HEK293 (cell line): ENCODE measurements around the gene TAL1.

Experiments used
- CTCF ChIA-PET: fragments of 350-600 bp; formaldehyde crosslinking; extraction: SDS; loops from one replicate; lab custom pipeline; 2021; ENCODE audit warnings: antibody characterized with exemption; lab: Yijun Ruan, JAX
- POLR2A ChIA-PET: fragments of 300-600 bp; formaldehyde crosslinking; extraction: SDS; loops from one replicate; lab custom pipeline; 2020; ENCODE audit warnings: antibody characterized with exemption, inconsistent platforms; lab: Yijun Ruan, JAX
- H3K27ac ChIP-seq: fragments of 200-500 bp; sonication (Bioruptor generic); 2 replicates; pipeline ENCODE4 v1.5.1; 2014; ENCODE audit warnings: low read depth, low read length, control low read depth, inconsistent platforms; ENCODE audit errors: extremely low read depth
- H3K36me3 ChIP-seq, 2 experiments: fragments of 200-500 bp in 1 of 2; sonication (Bioruptor generic) in 1 of 2; 1 replicate in 1 of 2; 2 replicates in 1 of 2; pipeline ENCODE4 v1.5.1; 2014 to 2017; ENCODE audit warnings: inconsistent platforms in 2 of 2, low read length in 2 of 2; ENCODE audit not compliant: control insufficient read depth in 2 of 2, insufficient read depth in 1 of 2
- H3K4me1 ChIP-seq: fragments of 200-500 bp; sonication (Bioruptor generic); 2 replicates; pipeline ENCODE4 v1.5.1; 2014; ENCODE audit warnings: mild to moderate bottlenecking, low read length, inconsistent platforms; ENCODE audit not compliant: control insufficient read depth, insufficient read depth
- H3K4me3 ChIP-seq: 2 replicates; pipeline ENCODE4 v1.5.1; 2011; ENCODE audit warnings: low read depth, mild to moderate bottlenecking, control low read depth, low read length, moderate library complexity
- H3K9me3 ChIP-seq: fragments of 200-500 bp; sonication (Bioruptor generic); 2 replicates; pipeline ENCODE4 v1.5.1; 2014; ENCODE audit warnings: low read depth, low read length, inconsistent platforms; ENCODE audit not compliant: control insufficient read depth, insufficient read depth
- GLI2 ChIP-seq: fragments of 450-650 bp; formaldehyde crosslinking; IDR thresholded peaks from 2 replicates; pipeline ENCODE4; 2017; ENCODE audit warnings: missing biosample characterization, missing genetic modification characterization, low read depth, borderline replicate concordance
- GLIS2 ChIP-seq: fragments of 450-650 bp; formaldehyde crosslinking; IDR thresholded peaks from 2 replicates; pipeline ENCODE4 v1.5.1; 2016; ENCODE audit warnings: missing biosample characterization, missing genetic modification characterization
- KLF1 ChIP-seq: fragments of 450-650 bp; formaldehyde crosslinking; IDR thresholded peaks from 2 replicates; pipeline ENCODE4 v1.5.1; 2016; ENCODE audit warnings: missing biosample characterization, missing genetic modification characterization
- MEIS1 ChIP-seq: sonication (generic); formaldehyde crosslinking; IDR thresholded peaks from 2 replicates; pipeline ENCODE4 v1.8.1; 2022; ENCODE audit warnings: missing genetic modification reagents, mild to moderate bottlenecking, borderline replicate concordance
- SCRT1 ChIP-seq: fragments of 450-650 bp; formaldehyde crosslinking; IDR thresholded peaks from 2 replicates; pipeline ENCODE4 v1.5.1; 2016; ENCODE audit warnings: missing biosample characterization, missing genetic modification characterization, borderline replicate concordance
- SCRT2 ChIP-seq: fragments of 450-650 bp; formaldehyde crosslinking; IDR thresholded peaks from 2 replicates; pipeline ENCODE4 v1.5.1; 2016; ENCODE audit warnings: missing biosample characterization, missing genetic modification characterization
- SP7 ChIP-seq: fragments of 450-650 bp; formaldehyde crosslinking; IDR thresholded peaks from 2 replicates; pipeline ENCODE4 v1.5.1; 2016; ENCODE audit warnings: missing biosample characterization, missing genetic modification characterization
- ZFP37 ChIP-seq: fragments of 450-650 bp; formaldehyde crosslinking; IDR thresholded peaks from 2 replicates; pipeline ENCODE4 v1.5.1; 2016; ENCODE audit warnings: missing biosample characterization, missing genetic modification characterization
- ZNF169 ChIP-seq: fragments of 450-650 bp; formaldehyde crosslinking; IDR thresholded peaks from 2 replicates; pipeline ENCODE4 v1.5.1; 2016; ENCODE audit warnings: missing biosample characterization, missing genetic modification characterization
- ZNF174 ChIP-seq: fragments of 450-650 bp; formaldehyde crosslinking; IDR thresholded peaks from 2 replicates; pipeline ENCODE4 v1.5.0; 2017; ENCODE audit warnings: missing biosample characterization, mild to moderate bottlenecking, missing genetic modification characterization
- ZNF274 ChIP-seq, 2 experiments: fragments of 200-500 bp in 1 of 2; fragments of 450-650 bp in 1 of 2; sonication (Bioruptor generic) in 1 of 2; formaldehyde crosslinking in 1 of 2; IDR thresholded peaks; 2 replicates each; pipeline versions ENCODE4 v1.5.1 to v1.6.1; 2014 to 2016; ENCODE audit warnings: borderline replicate concordance in 1 of 2, inconsistent platforms in 1 of 2, low read length in 1 of 2, missing biosample characterization in 1 of 2, missing genetic modification characterization in 1 of 2
- ZNF394 ChIP-seq: fragments of 450-650 bp; formaldehyde crosslinking; IDR thresholded peaks from 2 replicates; pipeline ENCODE4 v1.5.1; 2016; ENCODE audit warnings: missing biosample characterization, missing genetic modification characterization, mild to moderate bottlenecking, moderate library complexity, borderline replicate concordance
- ZNF558 ChIP-seq: fragments of 450-650 bp; formaldehyde crosslinking; IDR thresholded peaks from 2 replicates; pipeline ENCODE4 v1.5.1; 2016; ENCODE audit warnings: missing biosample characterization, missing genetic modification characterization
- ZNF580 ChIP-seq: fragments of 450-650 bp; formaldehyde crosslinking; IDR thresholded peaks from 2 replicates; pipeline ENCODE4 v1.5.1; 2016; ENCODE audit warnings: missing biosample characterization, missing genetic modification characterization
- ZNF621 ChIP-seq: fragments of 450-650 bp; formaldehyde crosslinking; IDR thresholded peaks from 2 replicates; pipeline ENCODE4 v1.5.1; 2017; ENCODE audit warnings: missing biosample characterization, missing genetic modification characterization
- ZNF776 ChIP-seq: fragments of 450-650 bp; formaldehyde crosslinking; IDR thresholded peaks from 2 replicates; pipeline ENCODE4 v1.5.0; 2017; ENCODE audit warnings: missing biosample characterization, missing genetic modification characterization, borderline replicate concordance
- ZSCAN5A ChIP-seq: fragments of 450-650 bp; formaldehyde crosslinking; IDR thresholded peaks from 2 replicates; pipeline ENCODE4 v1.5.1; 2016; ENCODE audit warnings: missing biosample characterization, missing genetic modification characterization
- TF ChIP-seq, protein P1 (sequence below): fragments of 450-650 bp; formaldehyde crosslinking; IDR thresholded peaks from 2 replicates; pipeline ENCODE4 v1.5.1; 2017; ENCODE audit warnings: missing biosample characterization, missing genetic modification characterization
- TF ChIP-seq, protein P2 (sequence below): fragments of 450-650 bp; formaldehyde crosslinking; optimal IDR thresholded peaks from 2 replicates; pipeline ENCODE3; 2016; ENCODE audit warnings: missing biosample characterization, mild to moderate bottlenecking, missing genetic modification characterization
- TF ChIP-seq, protein P3 (sequence below): fragments of 450-650 bp; formaldehyde crosslinking; IDR thresholded peaks from 2 replicates; pipeline ENCODE4 v1.5.1; 2016; ENCODE audit warnings: missing biosample characterization, missing genetic modification characterization

TAL1 gene

GRCh38 chr1:47214549-47214948 is 17.5 kb downstream of the TAL1 start (continued):
- TF ChIP-seq, protein P1, sequence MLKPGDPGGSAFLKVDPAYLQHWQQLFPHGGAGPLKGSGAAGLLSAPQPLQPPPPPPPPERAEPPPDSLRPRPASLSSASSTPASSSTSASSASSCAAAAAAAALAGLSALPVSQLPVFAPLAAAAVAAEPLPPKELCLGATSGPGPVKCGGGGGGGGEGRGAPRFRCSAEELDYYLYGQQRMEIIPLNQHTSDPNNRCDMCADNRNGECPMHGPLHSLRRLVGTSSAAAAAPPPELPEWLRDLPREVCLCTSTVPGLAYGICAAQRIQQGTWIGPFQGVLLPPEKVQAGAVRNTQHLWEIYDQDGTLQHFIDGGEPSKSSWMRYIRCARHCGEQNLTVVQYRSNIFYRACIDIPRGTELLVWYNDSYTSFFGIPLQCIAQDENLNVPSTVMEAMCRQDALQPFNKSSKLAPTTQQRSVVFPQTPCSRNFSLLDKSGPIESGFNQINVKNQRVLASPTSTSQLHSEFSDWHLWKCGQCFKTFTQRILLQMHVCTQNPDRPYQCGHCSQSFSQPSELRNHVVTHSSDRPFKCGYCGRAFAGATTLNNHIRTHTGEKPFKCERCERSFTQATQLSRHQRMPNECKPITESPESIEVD (tag by site-specific recombination), result no peak
- TF ChIP-seq, all 188 proteins: peak for 0

DNA sequence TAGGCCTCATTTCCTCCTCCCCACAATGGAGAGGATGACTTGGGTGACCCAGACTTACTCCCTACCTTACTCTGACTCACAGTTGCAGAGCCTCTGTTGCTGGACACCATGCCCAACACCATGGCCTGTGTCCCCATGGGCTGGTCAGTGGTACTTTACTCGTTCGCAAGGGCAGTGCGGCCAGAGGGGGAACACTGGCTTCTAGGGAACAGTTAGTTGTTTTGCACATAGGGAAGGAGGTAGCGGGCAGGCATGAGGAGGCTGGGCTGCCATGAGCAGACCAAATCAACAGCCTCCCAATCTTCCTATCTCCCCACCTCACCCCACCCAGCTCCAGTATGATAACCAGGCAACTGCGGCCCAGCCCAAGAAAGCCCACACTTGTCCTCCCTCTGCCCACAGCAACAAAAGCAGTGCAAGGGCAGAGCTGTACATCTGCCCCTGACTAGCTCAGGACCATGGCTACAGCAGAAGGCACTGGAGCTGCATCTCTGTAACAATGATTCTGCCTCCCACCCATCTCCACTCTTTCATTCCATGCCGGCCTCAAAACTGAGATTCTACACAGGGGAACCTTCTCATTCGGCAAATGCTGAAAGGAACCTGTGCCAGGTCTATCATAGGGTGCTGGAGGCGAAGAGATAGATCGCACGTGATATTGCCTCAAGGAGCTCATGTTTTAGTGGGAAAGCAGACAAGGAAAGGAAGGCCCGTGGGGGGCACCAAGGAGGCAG is 18.6 kb downstream of the TAL1 start:
- CTCF ChIA-PET, result interaction anchor here (0.8 to 1.7 kb wide), 3 partner anchors 20 to 49 kb away, joined by 4 to 6 read pairs (median 6); no protein-coding TSS in a partner anchor
- Histone ChIP-seq H3K27ac (no peak overlapping the region), H3K4me3 (no peak overlapping the region), H3K9me3 (no peaks in the 10 kb centered on the region), H3K36me3 (no peaks in the 10 kb centered on the region), H3K4me1 (no peaks in the 10 kb centered on the region)
- POLR2A ChIA-PET, result no interaction called here
- TF ChIP-seq SCRT2 (tag by site-specific recombination) (0 out of 2 replicates have a peak, but pooled peaks have one; percentile 5), ZNF174 (tag by site-specific recombination) (no peak), MEIS1 (CRISPR knock-in tag) (no peak)
- TF ChIP-seq, all 188 proteins: peak for 1

DNA sequence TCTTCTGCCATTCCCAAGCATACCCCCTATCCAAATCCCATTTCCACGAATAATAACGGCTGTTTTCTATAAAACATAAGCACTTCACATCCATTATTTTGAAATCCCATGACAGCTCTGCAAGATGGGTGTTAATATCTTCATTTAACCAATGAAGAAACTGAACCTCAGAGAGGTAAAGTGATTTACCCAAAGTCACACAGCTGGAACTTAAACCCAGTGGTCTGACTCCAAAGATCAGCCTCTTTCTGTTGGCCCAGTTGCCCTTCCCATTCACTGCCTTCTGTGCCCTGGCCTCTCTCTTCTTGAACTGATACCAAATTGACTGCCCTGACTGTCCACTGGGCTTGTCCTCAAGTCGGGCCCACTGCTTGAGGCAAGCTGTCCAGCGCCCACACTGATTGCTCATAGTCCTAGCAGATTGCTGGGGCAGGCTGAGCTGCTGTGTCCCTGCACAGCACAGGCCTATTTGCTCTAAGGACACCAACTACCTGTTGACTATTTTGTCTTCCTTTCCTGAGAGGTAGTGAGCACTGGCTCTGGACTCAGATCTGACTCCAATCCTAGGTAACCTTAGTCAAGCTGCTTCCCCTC is 19.3 kb downstream of the TAL1 start:
- ChIA-PET POLR2A (no interaction called here), CTCF (interaction anchor here (0.7 to 1.7 kb wide), 3 partner anchors 20 to 688 kb away, joined by 3 to 6 read pairs (median 4); no protein-coding TSS in a partner anchor)
- H3K36me3 ChIP-seq, result no peaks in the 10 kb centered on the region
- no peak overlapping the region for H3K27ac ChIP-seq
- no peaks in the 10 kb centered on the region for H3K9me3 ChIP-seq
- TF ChIP-seq ZNF394 (tag by site-specific recombination) (no peak), SP7 (tag by site-specific recombination) (no peak), GLIS2 (no peak), SCRT2 (tag by site-specific recombination) (peak; percentile 94), ZFP37 (tag by site-specific recombination) (no peak), SCRT1 (tag by site-specific recombination) (peak; percentile 90), ZSCAN5A (tag by site-specific recombination) (no peak), KLF1 (no peak)
- H3K4me1 ChIP-seq, result no peaks in the 10 kb centered on the region
- no peak overlapping the region for H3K4me3 ChIP-seq

DNA sequence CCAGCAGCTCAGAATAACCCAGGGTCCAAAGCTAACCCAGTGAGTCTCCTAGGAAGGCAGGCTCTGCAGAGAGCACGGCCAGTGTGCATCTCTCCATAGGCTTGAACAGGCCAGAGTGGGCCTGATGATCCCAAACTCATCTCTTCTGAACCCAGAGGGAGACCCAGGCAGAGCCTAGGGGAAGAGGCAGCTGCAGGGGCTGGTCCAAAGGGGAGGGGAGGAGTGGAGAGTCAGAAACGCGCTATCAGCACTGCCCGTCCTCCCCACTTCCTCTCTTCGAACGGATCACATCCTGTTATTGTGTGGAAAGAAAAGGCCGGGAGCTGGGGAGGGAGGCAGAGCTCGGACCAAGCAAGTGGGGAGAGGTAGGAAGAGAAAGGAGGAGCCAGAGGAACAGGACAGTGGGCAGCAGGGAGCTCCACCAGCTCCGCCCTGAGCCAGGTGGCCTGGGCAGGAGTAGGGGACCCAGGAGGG is 20.2 kb downstream of the TAL1 start:
- Histone ChIP-seq H3K36me3 (no peaks in the 10 kb centered on the region), H3K9me3 (no peaks in the 10 kb centered on the region), H3K27ac (no peak overlapping the region), H3K4me1 (no peaks in the 10 kb centered on the region), H3K4me3 (no peak overlapping the region)
- POLR2A ChIA-PET, result no interaction called here
- CTCF ChIA-PET, result interaction anchor here (1.3 kb wide), 1 partner anchor 19 kb away, joined by 4 read pairs; no protein-coding TSS in a partner anchor
- TF ChIP-seq ZNF580 (no peak), ZNF776 (tag by site-specific recombination) (no peak), ZNF169 (tag by site-specific recombination) (no peak), ZNF621 (no peak), ZNF274 (IDR thresholded peaks at IDR 0.05; ENCODE audit: low read length) (no peak), ZNF274 (tag by site-specific recombination; IDR thresholded peaks at IDR 0.05; ENCODE audit: borderline replicate concordance) (no peak), GLI2 (no peak), ZNF558 (tag by site-specific recombination) (no peak)
- TF ChIP-seq, protein P2, sequence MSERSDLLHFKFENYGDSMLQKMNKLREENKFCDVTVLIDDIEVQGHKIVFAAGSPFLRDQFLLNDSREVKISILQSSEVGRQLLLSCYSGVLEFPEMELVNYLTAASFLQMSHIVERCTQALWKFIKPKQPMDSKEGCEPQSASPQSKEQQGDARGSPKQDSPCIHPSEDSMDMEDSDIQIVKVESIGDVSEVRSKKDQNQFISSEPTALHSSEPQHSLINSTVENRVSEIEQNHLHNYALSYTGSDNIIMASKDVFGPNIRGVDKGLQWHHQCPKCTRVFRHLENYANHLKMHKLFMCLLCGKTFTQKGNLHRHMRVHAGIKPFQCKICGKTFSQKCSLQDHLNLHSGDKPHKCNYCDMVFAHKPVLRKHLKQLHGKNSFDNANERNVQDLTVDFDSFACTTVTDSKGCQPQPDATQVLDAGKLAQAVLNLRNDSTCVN (tag by site-specific recombination), result no peak
- TF ChIP-seq, protein P3, sequence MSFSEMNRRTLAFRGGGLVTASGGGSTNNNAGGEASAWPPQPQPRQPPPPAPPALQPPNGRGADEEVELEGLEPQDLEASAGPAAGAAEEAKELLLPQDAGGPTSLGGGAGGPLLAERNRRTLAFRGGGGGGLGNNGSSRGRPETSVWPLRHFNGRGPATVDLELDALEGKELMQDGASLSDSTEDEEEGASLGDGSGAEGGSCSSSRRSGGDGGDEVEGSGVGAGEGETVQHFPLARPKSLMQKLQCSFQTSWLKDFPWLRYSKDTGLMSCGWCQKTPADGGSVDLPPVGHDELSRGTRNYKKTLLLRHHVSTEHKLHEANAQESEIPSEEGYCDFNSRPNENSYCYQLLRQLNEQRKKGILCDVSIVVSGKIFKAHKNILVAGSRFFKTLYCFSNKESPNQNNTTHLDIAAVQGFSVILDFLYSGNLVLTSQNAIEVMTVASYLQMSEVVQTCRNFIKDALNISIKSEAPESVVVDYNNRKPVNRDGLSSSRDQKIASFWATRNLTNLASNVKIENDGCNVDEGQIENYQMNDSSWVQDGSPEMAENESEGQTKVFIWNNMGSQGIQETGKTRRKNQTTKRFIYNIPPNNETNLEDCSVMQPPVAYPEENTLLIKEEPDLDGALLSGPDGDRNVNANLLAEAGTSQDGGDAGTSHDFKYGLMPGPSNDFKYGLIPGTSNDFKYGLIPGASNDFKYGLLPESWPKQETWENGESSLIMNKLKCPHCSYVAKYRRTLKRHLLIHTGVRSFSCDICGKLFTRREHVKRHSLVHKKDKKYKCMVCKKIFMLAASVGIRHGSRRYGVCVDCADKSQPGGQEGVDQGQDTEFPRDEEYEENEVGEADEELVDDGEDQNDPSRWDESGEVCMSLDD (tag by site-specific recombination), result no peak
